HCT116 (cell line): ENCODE measurements around the gene ANO9. TPM values are rescaled to one million over a fixed set of nuclear protein-coding genes. Genes with fewer than 3 reads are reported as not detected.

Experiments used
- ATAC-seq: fragments of 200-7000 bp; cut with Tn5 transposase; 2 replicates; pipeline ENCODE4 v1.9.1; 2020; ENCODE audit warnings: mild to moderate bottlenecking, moderate library complexity
- BruUV-seq: library from RNA; stranded (reverse); fragments of 400-500 nt; replicated peaks from 2 replicates; lab custom pipeline; 2021; lab: Mats Ljungman, UMichigan
- CTCF ChIA-PET: fragments of 300-600 bp; sonication (Branson Sonifier 250); formaldehyde crosslinking; loops from one replicate; lab custom pipeline; 2021; ENCODE audit warnings: antibody characterized with exemption; lab: Charles Lee
- POLR2A ChIA-PET: fragments of 300-600, 350-600 bp; sonication (Branson Sonifier 250); formaldehyde crosslinking; loops from one replicate; lab custom pipeline; 2021; ENCODE audit warnings: antibody characterized with exemption; lab: Charles Lee
- RAD21 ChIA-PET, 2 experiments: fragments of 300-600 bp; sonication (Branson Sonifier 250); formaldehyde crosslinking; loops; one replicate each; lab custom pipeline; 2023; ENCODE audit warnings: low total read pairs in 2 of 2; ENCODE audit not compliant: uncharacterized antibody in 2 of 2, unreplicated experiment in 2 of 2, low non-redundant PET in 1 of 2; lab: Charles Lee
- DNase-seq: peaks from one replicate; pipeline ENCODE4 v3.0.0-alpha.2; 2010; ENCODE audit warnings: low read depth, low spot score
- H2AFZ ChIP-seq: fragments of 200-600 bp; shearing (Covaris generic), sonication (generic); 2 replicates; pipeline ENCODE4 v1.6.1; 2017; ENCODE audit warnings: low read depth, mixed run types, mixed read lengths, antibody characterized with exemption, low read length; ENCODE audit not compliant: poor library complexity, severe bottlenecking
- H3K27ac ChIP-seq: 2 replicates; pipeline ENCODE4 v1.5.1; 2012; ENCODE audit warnings: low read depth, low read length
- H3K27me3 ChIP-seq: fragments of 200-600 bp; sonication (generic); 2 replicates; pipeline ENCODE4 v1.6.1; 2016; ENCODE audit warnings: mixed run types, low read length, mixed read lengths; ENCODE audit not compliant: insufficient read depth
- H3K36me3 ChIP-seq, 2 experiments: fragments of 200-500 bp in 1 of 2; fragments of 200-600 bp in 1 of 2; sonication (Bioruptor generic) in 1 of 2; sonication (generic) in 1 of 2; 2 replicates each; pipeline versions ENCODE4 v1.5.1 to v1.6.1; 2014 to 2016; ENCODE audit warnings: low read length in 2 of 2, inconsistent platforms in 1 of 2, mixed read lengths in 1 of 2, mixed run types in 1 of 2; ENCODE audit not compliant: insufficient read depth in 2 of 2, control insufficient read depth in 1 of 2
- H3K4me1 ChIP-seq, 2 experiments: fragments of 200-600 bp in 1 of 2; sonication (generic) in 1 of 2; 2 replicates each; pipeline versions ENCODE4 v1.5.1 to v1.6.1; 2012 to 2017; ENCODE audit warnings: low read length in 2 of 2, inconsistent platforms in 1 of 2, mild to moderate bottlenecking in 1 of 2, mixed read lengths in 1 of 2, mixed run types in 1 of 2, moderate library complexity in 1 of 2; ENCODE audit not compliant: insufficient read depth in 2 of 2, control insufficient read depth in 1 of 2
- H3K4me2 ChIP-seq: fragments of 200-600 bp; sonication (generic); 2 replicates; pipeline ENCODE4 v1.6.1; 2017; ENCODE audit warnings: mixed run types, low read length, mixed read lengths
- H3K4me3 ChIP-seq, 2 experiments: fragments of 200-600 bp in 1 of 2; sonication (generic) in 1 of 2; replicated peaks in 1 of 2; 2 replicates each; pipeline ENCODE4 v1.5.1; 2011 to 2016; ENCODE audit warnings: low read length in 2 of 2, control low read depth in 1 of 2, low read depth in 1 of 2, mild to moderate bottlenecking in 1 of 2, mixed read lengths in 1 of 2, mixed run types in 1 of 2
- H3K79me2 ChIP-seq: fragments of 200-600 bp; sonication (generic); 2 replicates; pipeline ENCODE4 v1.6.1; 2017; ENCODE audit warnings: mild to moderate bottlenecking, mixed run types, low read length, moderate library complexity, mixed read lengths; ENCODE audit not compliant: insufficient read depth
- H3K9ac ChIP-seq: fragments of 200-600 bp; sonication (generic); 2 replicates; pipeline ENCODE4 v1.6.1; 2016; ENCODE audit warnings: low read length, mixed read lengths
- H3K9me2 ChIP-seq: fragments of 200-600 bp; sonication (generic), shearing (Covaris generic); 2 replicates; pipeline ENCODE4 v1.6.1; 2017; ENCODE audit warnings: mixed run types, mild to moderate bottlenecking, moderate library complexity; ENCODE audit not compliant: insufficient read depth
- H3K9me3 ChIP-seq, 2 experiments: fragments of 200-500 bp in 1 of 2; fragments of 200-600 bp in 1 of 2; sonication (Bioruptor generic) in 1 of 2; sonication (generic) in 1 of 2; 2 replicates each; pipeline ENCODE4 v1.6.1; 2014 to 2017; ENCODE audit warnings: low read length in 2 of 2, mixed read lengths in 2 of 2, inconsistent platforms in 1 of 2, low read depth in 1 of 2, mild to moderate bottlenecking in 1 of 2, mixed run types in 1 of 2, moderate library complexity in 1 of 2; ENCODE audit not compliant: control insufficient read depth in 1 of 2, insufficient read depth in 1 of 2
- H4K20me1 ChIP-seq: fragments of 200-600 bp; sonication (generic), shearing (Covaris generic); 2 replicates; pipeline ENCODE4 v1.6.1; 2017; ENCODE audit warnings: mixed run types, mild to moderate bottlenecking, moderate library complexity; ENCODE audit not compliant: insufficient read depth
- ELF1 ChIP-seq: IDR thresholded peaks from 2 replicates; pipeline ENCODE4 v1.6.1; 2012; ENCODE audit warnings: low read depth, borderline replicate concordance
- EZH2 ChIP-seq: fragments of 200-600 bp; sonication (generic); IDR thresholded peaks from 2 replicates; pipeline ENCODE4 v1.6.1; 2017; ENCODE audit warnings: antibody characterized with exemption, mixed run types
- FOSL1 ChIP-seq: IDR thresholded peaks from 2 replicates; pipeline ENCODE4 v1.6.1; 2012; ENCODE audit warnings: low read depth
- JUND ChIP-seq: IDR thresholded peaks from 2 replicates; pipeline ENCODE4 v1.6.1; 2012
- RAD21 ChIP-seq: IDR thresholded peaks from 2 replicates; pipeline ENCODE4 v1.6.1; 2012; ENCODE audit warnings: low read depth, mild to moderate bottlenecking
- SP1 ChIP-seq: IDR thresholded peaks from 2 replicates; pipeline ENCODE4 v1.6.1; 2012; ENCODE audit warnings: low read depth
- TCF7L2 ChIP-seq: IDR thresholded peaks from 2 replicates; pipeline ENCODE4 v1.7.0; 2011; ENCODE audit warnings: borderline replicate concordance, inconsistent platforms; ENCODE audit not compliant: insufficient read depth, insufficient read length; ENCODE audit errors: extremely low read depth
- intact Hi-C: fragments of 100-400 bp; cut with micrococcal nuclease; formaldehyde crosslinking; loops from 2 replicates; pipeline ENCODE4 v1.10.0; 2022
- total RNA-seq: library from RNA; stranded (reverse); gene quantifications from one replicate; pipeline ENCODE4 v1.2.1, GENCODE V29; 2021; ENCODE audit not compliant: unreplicated experiment
- TF ChIP-seq, protein P1 (sequence below): IDR thresholded peaks from 2 replicates; pipeline ENCODE4 v1.6.1; 2012

ANO9 gene
- total RNA-seq, 1 experiment from 2014 or later: 70.3 TPM

DNA sequence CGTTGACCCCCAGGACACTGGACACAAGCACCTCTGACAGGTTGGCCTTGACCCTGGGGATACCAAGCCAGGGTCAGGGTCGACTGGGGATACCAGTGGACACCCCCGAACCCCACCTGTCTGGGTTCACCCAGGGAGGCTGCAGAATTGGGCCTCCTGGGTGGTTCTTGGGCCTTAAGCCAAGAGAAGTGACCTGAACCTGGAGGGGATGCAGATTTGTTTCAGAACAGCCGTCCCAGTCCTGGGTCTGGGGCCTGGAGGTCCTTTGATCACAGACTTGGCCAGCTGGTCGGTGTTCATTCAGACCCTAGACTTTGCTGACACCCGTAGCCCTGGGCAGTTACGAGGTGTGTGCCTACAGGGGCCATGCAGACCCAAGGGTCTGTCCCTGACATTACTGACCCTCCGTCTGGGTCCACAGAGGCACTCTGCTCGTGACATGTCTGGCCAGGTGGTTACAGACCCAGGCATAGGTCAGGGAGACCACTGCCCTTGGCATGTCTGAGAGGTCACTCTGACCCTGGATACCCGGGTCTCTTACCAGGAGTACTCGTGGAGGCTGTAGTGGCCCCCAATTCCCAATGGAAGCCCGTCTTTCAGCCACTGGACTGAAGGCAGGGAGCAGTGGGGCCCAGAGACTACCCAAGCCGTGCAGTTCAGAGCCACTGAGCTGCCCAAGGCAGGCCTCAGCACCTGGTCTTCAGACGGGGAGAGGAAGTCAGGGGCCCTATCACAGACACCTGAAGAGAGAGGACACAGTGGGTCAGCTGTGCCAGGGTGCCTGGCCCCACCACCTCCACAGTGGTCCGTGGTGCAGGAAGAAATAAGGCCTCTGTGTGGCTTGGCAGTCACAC lies 33.4 kb downstream of the ANO9 start:
- H3K4me1 ChIP-seq: peaks cover 14 to 42% of the 10 kb centered on the region in 2 experiments
- H3K4me3 ChIP-seq: no peak overlapping the region
- POLR2A ChIA-PET: interaction anchor here (1.3 kb wide), 1 partner anchor 41 kb away, joined by 10 read pairs; the partner anchor contains the start of gene PTDSS2
- H3K9ac ChIP-seq: no peak overlapping the region
- no peaks in the 10 kb centered on the region for H4K20me1 ChIP-seq
- no TSS peak for BruUV-seq
- no peak for ATAC-seq
- no peak overlapping the region for H2AFZ ChIP-seq
- intact Hi-C loops: loop anchor here (5.0 kb wide), 1 partner anchor 39 kb away; no protein-coding TSS in a partner anchor
- no peak overlapping the region for H3K4me2 ChIP-seq
- no peak overlapping the region; the same call in 1 of the 2 replicates for H3K27ac ChIP-seq
- no peak for DNase-seq
- TF ChIP-seq, protein P1, sequence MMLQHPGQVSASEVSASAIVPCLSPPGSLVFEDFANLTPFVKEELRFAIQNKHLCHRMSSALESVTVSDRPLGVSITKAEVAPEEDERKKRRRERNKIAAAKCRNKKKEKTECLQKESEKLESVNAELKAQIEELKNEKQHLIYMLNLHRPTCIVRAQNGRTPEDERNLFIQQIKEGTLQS: no peak
- TF ChIP-seq ELF1: no peak
- TF ChIP-seq FOSL1: no peak
- no peak for TF ChIP-seq TCF7L2
- TF ChIP-seq JUND: no peak
- TF ChIP-seq SP1: no peak
- no peak for TF ChIP-seq EZH2
- TF ChIP-seq RAD21: no peak
- no peaks in the 10 kb centered on the region for H3K9me3 ChIP-seq
- no peaks in the 10 kb centered on the region for H3K9me2 ChIP-seq
- CTCF ChIA-PET: interaction anchor here (2.7 kb wide), 1 partner anchor 40 kb away, joined by 31 read pairs; the partner anchor contains the start of gene PTDSS2
- no peaks in the 10 kb centered on the region for H3K79me2 ChIP-seq
- no peaks in the 10 kb centered on the region for H3K27me3 ChIP-seq
- RAD21 ChIA-PET: no interaction called here
- H3K36me3 ChIP-seq: peaks cover 2 to 10% of the 10 kb centered on the region in 2 experiments; a peak in 2 of 4 replicates
